Liver (tissue), 9 donors: ENCODE results near the gene GATB. TPM values are rescaled to one million over a fixed set of nuclear protein-coding genes. Genes with fewer than 3 reads are reported as not detected.

ENCODE experiments used
- DNase-seq: peaks from one replicate; pipeline ENCODE4 v3.0.0-alpha.2; 2017; ENCODE audit warnings: low spot score
- H3K27ac ChIP-seq, 2 donors: one replicate each; pipeline ENCODE4 v1.7.0; 2013; ENCODE audit warnings: inconsistent platforms in 2 of 2, low read length in 2 of 2, control low read depth in 1 of 2, low read depth in 1 of 2, mild to moderate bottlenecking in 1 of 2
- H3K27me3 ChIP-seq, 4 donors: one replicate each; pipeline versions ENCODE4 v1.6.1 to v1.7.0; 2013; ENCODE audit warnings: low read length in 3 of 4, inconsistent platforms in 1 of 4, mild to moderate bottlenecking in 1 of 4, moderate library complexity in 1 of 4; ENCODE audit not compliant: control insufficient read depth in 4 of 4, insufficient read depth in 4 of 4
- H3K36me3 ChIP-seq, 4 donors: one replicate each; pipeline versions ENCODE4 v1.6.1 to v1.7.0; 2013; ENCODE audit warnings: low read length in 3 of 4, mild to moderate bottlenecking in 3 of 4, low read depth in 1 of 4, moderate library complexity in 1 of 4; ENCODE audit not compliant: control insufficient read depth in 4 of 4, insufficient read depth in 3 of 4
- H3K4me1 ChIP-seq, 4 donors: one replicate each; pipeline versions ENCODE4 v1.6.1 to v1.7.0; 2013; ENCODE audit warnings: low read length in 3 of 4, mild to moderate bottlenecking in 3 of 4, moderate library complexity in 1 of 4; ENCODE audit not compliant: control insufficient read depth in 4 of 4, insufficient read depth in 4 of 4
- H3K4me3 ChIP-seq, 3 donors: one replicate each; pipeline versions ENCODE4 v1.6.1 to v1.7.0; 2013; ENCODE audit warnings: low read length in 3 of 3, control low read depth in 1 of 3, low read depth in 1 of 3, mild to moderate bottlenecking in 1 of 3
- H3K9ac ChIP-seq, 2 donors: one replicate each; pipeline ENCODE4 v1.7.0; 2013; ENCODE audit warnings: low read length in 2 of 2, mild to moderate bottlenecking in 2 of 2, moderate library complexity in 2 of 2, control low read depth in 1 of 2, low read depth in 1 of 2
- H3K9me3 ChIP-seq, 4 donors: one replicate each; pipeline versions ENCODE4 v1.6.1 to v1.7.0; 2013; ENCODE audit warnings: low read length in 3 of 4; ENCODE audit not compliant: control insufficient read depth in 4 of 4
- ATF3 ChIP-seq: IDR thresholded peaks from 2 replicates; pipeline ENCODE4 v1.6.1; 2016; ENCODE audit warnings: antibody characterized with exemption
- CTCF ChIP-seq: fragments of 150-350 bp; IDR thresholded peaks from 2 replicates; pipeline ENCODE4 v1.5.1; 2017; ENCODE audit warnings: improper control_type of control experiment, low read depth, low read length; ENCODE audit not compliant: missing input control
- EGR1 ChIP-seq, 2 donors: IDR thresholded peaks; 2 replicates each; pipeline ENCODE4 v1.6.1; 2016 to 2018; ENCODE audit warnings: antibody characterized with exemption in 2 of 2, low read depth in 2 of 2
- FOXA1 ChIP-seq: IDR thresholded peaks from 2 replicates; pipeline ENCODE4 v1.6.1; 2016; ENCODE audit warnings: antibody characterized with exemption
- FOXA2 ChIP-seq: IDR thresholded peaks from 2 replicates; pipeline ENCODE4 v1.6.1; 2016; ENCODE audit warnings: antibody characterized with exemption
- HNF4A ChIP-seq, 2 donors: conservative IDR thresholded peaks; 2 replicates each; pipeline ENCODE4 v1.6.1; 2016; ENCODE audit warnings: antibody characterized with exemption in 2 of 2, mild to moderate bottlenecking in 2 of 2
- HNF4G ChIP-seq: IDR thresholded peaks from 2 replicates; pipeline ENCODE4 v1.6.1; 2016; ENCODE audit warnings: antibody characterized with exemption
- JUND ChIP-seq, 2 donors: IDR thresholded peaks; 2 replicates each; pipeline ENCODE4 v1.6.1; 2016; ENCODE audit warnings: antibody characterized with exemption in 2 of 2
- NR2F2 ChIP-seq: IDR thresholded peaks from 2 replicates; pipeline ENCODE4 v1.6.1; 2016; ENCODE audit warnings: antibody characterized with exemption
- RAD21 ChIP-seq, 2 donors: IDR thresholded peaks; 2 replicates each; pipeline ENCODE4 v1.6.1; 2016; ENCODE audit warnings: antibody characterized with exemption in 2 of 2, mild to moderate bottlenecking in 2 of 2
- RXRA ChIP-seq, 2 donors: IDR thresholded peaks; 2 replicates each; pipeline ENCODE4 v1.6.1; 2017 to 2018; ENCODE audit warnings: antibody characterized with exemption in 2 of 2, mild to moderate bottlenecking in 1 of 2
- SP1 ChIP-seq: IDR thresholded peaks from 2 replicates; pipeline ENCODE4 v1.6.1; 2018; ENCODE audit warnings: antibody characterized with exemption, mild to moderate bottlenecking
- TAF1 ChIP-seq: conservative IDR thresholded peaks from 2 replicates; pipeline ENCODE4 v1.6.1; 2016; ENCODE audit warnings: antibody characterized with exemption, mild to moderate bottlenecking
- YY1 ChIP-seq: IDR thresholded peaks from 2 replicates; pipeline ENCODE4 v1.6.1; 2016; ENCODE audit warnings: antibody characterized with exemption, mild to moderate bottlenecking
- ZBTB33 ChIP-seq: IDR thresholded peaks from 2 replicates; pipeline ENCODE4 v1.6.1; 2016; ENCODE audit warnings: antibody characterized with exemption
- WGBS: extraction: QIAGEN DNeasy Blood & Tissue Kit; methylation state at CpG from one replicate; pipeline ENCODE4 v1.1.7; 2013; 5-methylcytosine and 5-hydroxymethylcytosine counted together
- polyA plus RNA-seq, 2 donors: library from polyadenylated mRNA; stranded (reverse) in 1 of 2; unstranded in 1 of 2; fragments of 200-250 nt in 1 of 2; fragments of >200 nt in 1 of 2; fragmentation: Nextera tagmentation in 1 of 2; extraction: Ambion mirVana in 1 of 2; gene quantifications; one replicate each; pipeline versions ENCODE4 v1.2.1 to v1.2.3, GENCODE V29; 2013 to 2015
- total RNA-seq, 2 donors: library from RNA; depleted of rRNA; stranded (reverse); fragments of >200 nt; gene quantifications; one replicate each; pipeline ENCODE4 v1.2.3, GENCODE V29; 2014
- TF ChIP-seq, protein P1 (sequence below): IDR thresholded peaks from 2 replicates; pipeline ENCODE4 v1.6.1; 2016; ENCODE audit warnings: antibody characterized with exemption, mild to moderate bottlenecking
- TF ChIP-seq, protein P2 (sequence below): IDR thresholded peaks from 2 replicates; pipeline ENCODE4 v1.6.1; 2016; ENCODE audit warnings: antibody characterized with exemption
- donor health status: healthy.
- donor health status: healthy.
- donor health status: healthy.
- donor health status: healthy.
- donor health status: healthy.

The GATB gene
- total and polyA plus RNA-seq, 4 donors, result 10.4 to 17.3 (median 12.5) TPM

DNA sequence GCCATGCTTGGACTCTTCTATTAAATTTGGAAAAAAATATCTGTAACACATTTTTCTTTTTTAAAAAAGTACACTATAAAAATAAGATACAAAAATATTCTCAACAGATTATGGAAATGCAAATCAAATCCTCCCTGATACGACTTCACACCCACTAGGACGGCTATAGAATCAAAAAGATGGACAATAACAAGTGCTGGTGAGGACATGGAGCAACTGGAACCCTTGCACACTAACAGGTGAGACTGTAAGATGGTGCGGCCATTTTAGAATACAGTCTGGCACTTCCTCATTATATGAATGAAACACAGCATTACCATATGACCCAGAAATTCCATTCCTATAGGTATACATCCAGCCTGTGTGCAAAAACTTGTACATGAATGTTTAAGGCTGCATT is 83.6 kb downstream of the GATB start:
- WGBS, result 84% methylated on average over 3 of the region's 3 CpGs

More for the DNA sequence above, 83.6 kb downstream of the GATB start:
- Histone ChIP-seq H3K4me3 (no peak overlapping the region), H3K9me3 (no peaks in the 10 kb centered on the region), H3K9ac (no peak overlapping the region), H3K36me3 (peaks cover 0 to 7% (median 0%) of the 10 kb centered on the region in 4 donors), H3K27me3 (no peaks in the 10 kb centered on the region), H3K27ac (no peak overlapping the region), H3K4me1 (no peaks in the 10 kb centered on the region)
- DNase-seq, result no peak
- TF ChIP-seq ZBTB33 (no peak), YY1 (no peak), HNF4A (conservative IDR thresholded peaks at IDR 0.05) (no peak), RAD21 (IDR thresholded peaks at IDR 0.05) (no peak), HNF4G (no peak), TAF1 (no peak), SP1 (no peak), FOXA2 (no peak), NR2F2 (no peak), JUND (IDR thresholded peaks at IDR 0.05) (no peak), RXRA (IDR thresholded peaks at IDR 0.05) (no peak), ATF3 (no peak), EGR1 (IDR thresholded peaks at IDR 0.05; ENCODE audit: low read depth in 2 of 2) (no peak), FOXA1 (no peak), CTCF (no peak)
- TF ChIP-seq, protein P1, sequence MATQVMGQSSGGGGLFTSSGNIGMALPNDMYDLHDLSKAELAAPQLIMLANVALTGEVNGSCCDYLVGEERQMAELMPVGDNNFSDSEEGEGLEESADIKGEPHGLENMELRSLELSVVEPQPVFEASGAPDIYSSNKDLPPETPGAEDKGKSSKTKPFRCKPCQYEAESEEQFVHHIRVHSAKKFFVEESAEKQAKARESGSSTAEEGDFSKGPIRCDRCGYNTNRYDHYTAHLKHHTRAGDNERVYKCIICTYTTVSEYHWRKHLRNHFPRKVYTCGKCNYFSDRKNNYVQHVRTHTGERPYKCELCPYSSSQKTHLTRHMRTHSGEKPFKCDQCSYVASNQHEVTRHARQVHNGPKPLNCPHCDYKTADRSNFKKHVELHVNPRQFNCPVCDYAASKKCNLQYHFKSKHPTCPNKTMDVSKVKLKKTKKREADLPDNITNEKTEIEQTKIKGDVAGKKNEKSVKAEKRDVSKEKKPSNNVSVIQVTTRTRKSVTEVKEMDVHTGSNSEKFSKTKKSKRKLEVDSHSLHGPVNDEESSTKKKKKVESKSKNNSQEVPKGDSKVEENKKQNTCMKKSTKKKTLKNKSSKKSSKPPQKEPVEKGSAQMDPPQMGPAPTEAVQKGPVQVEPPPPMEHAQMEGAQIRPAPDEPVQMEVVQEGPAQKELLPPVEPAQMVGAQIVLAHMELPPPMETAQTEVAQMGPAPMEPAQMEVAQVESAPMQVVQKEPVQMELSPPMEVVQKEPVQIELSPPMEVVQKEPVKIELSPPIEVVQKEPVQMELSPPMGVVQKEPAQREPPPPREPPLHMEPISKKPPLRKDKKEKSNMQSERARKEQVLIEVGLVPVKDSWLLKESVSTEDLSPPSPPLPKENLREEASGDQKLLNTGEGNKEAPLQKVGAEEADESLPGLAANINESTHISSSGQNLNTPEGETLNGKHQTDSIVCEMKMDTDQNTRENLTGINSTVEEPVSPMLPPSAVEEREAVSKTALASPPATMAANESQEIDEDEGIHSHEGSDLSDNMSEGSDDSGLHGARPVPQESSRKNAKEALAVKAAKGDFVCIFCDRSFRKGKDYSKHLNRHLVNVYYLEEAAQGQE, result no peak
- TF ChIP-seq, protein P2, sequence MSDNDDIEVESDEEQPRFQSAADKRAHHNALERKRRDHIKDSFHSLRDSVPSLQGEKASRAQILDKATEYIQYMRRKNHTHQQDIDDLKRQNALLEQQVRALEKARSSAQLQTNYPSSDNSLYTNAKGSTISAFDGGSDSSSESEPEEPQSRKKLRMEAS, result no peak
